Stimulated activated CD4-positive, alpha-beta T cell treated with anti-CD3 and anti-CD28 coated beads, TNF-alpha, amount 100 ng/mL, for 24 hours (primary cell): ENCODE results near the gene ADCY9.

Source experiments
- DNase-seq, 3 experiments: peaks; one replicate each; pipeline ENCODE4 v3.0.0-alpha.2; 2020; ENCODE audit warnings: low read depth in 3 of 3

ADCY9 gene

GRCh38 chr16:4032768-4033167 is 83.5 kb downstream of the ADCY9 start:
- DNase-seq, result peak in 1 of 3 experiments; percentile 6

GRCh38 chr16:4028144-4028543 is 88.1 kb downstream of the ADCY9 start:
- no peak for DNase-seq

- no peak for DNase-seq
Measured at GRCh38 chr16:4026854-4027253, 89.4 kb downstream of the ADCY9 start.

- DNase-seq, result no peak
Measured at GRCh38 chr16:4025428-4025827, 90.8 kb downstream of the ADCY9 start.

GRCh38 chr16:4021916-4022315 is 94.3 kb downstream of the ADCY9 start:
- DNase-seq, result no peak

- DNase-seq, result no peak
Measured at GRCh38 chr16:4021070-4021779, 95.0 kb downstream of the ADCY9 start.

- no peak for DNase-seq
Measured at GRCh38 chr16:4019371-4019791, 96.9 kb downstream of the ADCY9 start.

GRCh38 chr16:4018391-4018790 is 97.9 kb downstream of the ADCY9 start:
- DNase-seq, result no peak

GRCh38 chr16:4017807-4018206 is 98.4 kb downstream of the ADCY9 start:
- DNase-seq, result no peak

- DNase-seq, result no peak
Measured at GRCh38 chr16:4016658-4017057, 99.6 kb downstream of the ADCY9 start.

- DNase-seq, result no peak
Measured at GRCh38 chr16:4016005-4016352, 100.3 kb downstream of the ADCY9 start.

GRCh38 chr16:4015275-4016004 is 100.8 kb downstream of the ADCY9 start:
- DNase-seq, result no peak

- no peak for DNase-seq
Measured at GRCh38 chr16:4011940-4012629, 104.2 kb downstream of the ADCY9 start.

- no peak for DNase-seq
Measured at GRCh38 chr16:4011225-4011939, 104.9 kb downstream of the ADCY9 start.

- no peak for DNase-seq
Measured at GRCh38 chr16:4010225-4011158, 105.8 kb downstream of the ADCY9 start.

- no peak for DNase-seq
Measured at GRCh38 chr16:4009177-4009576, 107.1 kb downstream of the ADCY9 start.

- no peak for DNase-seq
Measured at GRCh38 chr16:4008116-4008515, 108.1 kb downstream of the ADCY9 start.

- DNase-seq, result no peak
Measured at GRCh38 chr16:4006397-4006999, 109.7 kb downstream of the ADCY9 start.

- no peak for DNase-seq
Measured at GRCh38 chr16:4005731-4006130, 110.5 kb downstream of the ADCY9 start.

- DNase-seq, result no peak
Measured at GRCh38 chr16:4005281-4005680, 111.0 kb downstream of the ADCY9 start.

- DNase-seq, result no peak
Measured at GRCh38 chr16:4004206-4004605, 112.0 kb downstream of the ADCY9 start.
